GM15510 (cell line): Measurements from ENCODE around the gene CALR.

ENCODE experiments used
- POLR2A ChIP-seq: IDR thresholded peaks from 3 replicates; pipeline ENCODE4 v1.6.1; 2011; ENCODE audit warnings: borderline replicate concordance; ENCODE audit not compliant: insufficient read length; ENCODE audit errors: extremely low read depth

The CALR gene

DNA sequence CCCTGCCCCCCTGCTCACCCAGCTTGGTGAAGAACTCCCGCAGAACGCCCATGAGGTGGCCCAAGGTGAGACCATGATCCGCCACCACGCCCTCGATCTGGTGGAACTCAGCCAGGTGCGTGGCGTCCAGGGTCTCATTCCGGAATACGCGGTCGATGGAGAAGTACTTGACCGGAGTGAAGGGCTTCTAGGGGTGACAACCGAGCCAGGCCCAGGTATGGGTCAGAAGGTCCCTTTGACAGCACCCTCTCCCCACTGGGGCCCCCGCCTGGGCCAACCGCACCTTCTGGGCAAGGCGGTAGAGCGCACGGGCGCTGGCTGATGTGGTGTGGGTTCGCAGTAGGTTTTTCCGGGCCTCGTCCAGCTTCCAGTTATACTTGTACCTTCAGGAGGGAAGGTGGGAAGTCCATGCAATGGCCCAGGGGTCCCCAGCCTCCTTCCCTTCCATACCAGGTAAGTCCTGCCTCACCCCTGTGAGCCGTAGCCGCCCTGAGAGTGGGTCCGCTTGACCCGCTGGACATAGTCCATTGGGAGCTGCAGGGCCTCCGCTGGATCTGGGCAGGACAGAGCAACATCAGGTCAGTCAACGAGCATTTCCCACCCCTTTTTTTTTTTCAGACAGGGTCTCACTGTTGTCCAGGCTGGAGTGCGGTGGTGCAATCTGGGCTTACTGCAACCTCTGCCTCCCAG lies 13.6 kb upstream of the CALR start:
- TF ChIP-seq POLR2A, result no peak

DNA sequence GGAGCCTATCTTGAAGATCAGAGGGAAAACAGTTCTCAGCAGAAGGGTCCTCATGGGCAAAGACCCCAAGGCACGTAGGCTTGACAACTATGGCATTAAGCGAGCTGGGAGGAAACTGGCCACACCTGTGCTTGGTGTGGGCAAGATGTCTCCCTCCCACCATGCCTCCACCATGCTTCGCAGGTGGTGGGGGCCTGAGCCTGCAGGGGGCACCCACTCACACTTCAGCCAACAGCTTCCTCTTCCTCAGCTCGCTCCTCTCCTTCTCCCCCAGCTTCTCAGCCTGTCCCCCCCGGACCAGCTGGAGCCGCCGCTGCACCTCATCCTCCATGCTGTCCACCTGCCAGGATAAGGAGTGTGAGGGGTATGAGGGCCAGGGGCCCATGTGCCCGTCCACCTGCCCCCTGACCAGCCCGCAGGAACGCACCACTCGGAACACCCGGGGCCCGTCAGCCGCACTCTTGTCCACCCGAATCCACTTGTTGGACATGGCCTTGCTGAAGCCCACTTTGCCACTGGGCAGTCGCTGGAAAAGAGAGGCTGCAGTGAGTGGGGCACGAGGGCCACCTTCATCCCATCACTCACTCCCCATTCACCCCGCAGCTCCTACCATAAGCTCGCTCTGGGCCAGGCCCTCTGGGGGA lies 8.3 kb upstream of the CALR start:
- TF ChIP-seq POLR2A, result no peak

DNA sequence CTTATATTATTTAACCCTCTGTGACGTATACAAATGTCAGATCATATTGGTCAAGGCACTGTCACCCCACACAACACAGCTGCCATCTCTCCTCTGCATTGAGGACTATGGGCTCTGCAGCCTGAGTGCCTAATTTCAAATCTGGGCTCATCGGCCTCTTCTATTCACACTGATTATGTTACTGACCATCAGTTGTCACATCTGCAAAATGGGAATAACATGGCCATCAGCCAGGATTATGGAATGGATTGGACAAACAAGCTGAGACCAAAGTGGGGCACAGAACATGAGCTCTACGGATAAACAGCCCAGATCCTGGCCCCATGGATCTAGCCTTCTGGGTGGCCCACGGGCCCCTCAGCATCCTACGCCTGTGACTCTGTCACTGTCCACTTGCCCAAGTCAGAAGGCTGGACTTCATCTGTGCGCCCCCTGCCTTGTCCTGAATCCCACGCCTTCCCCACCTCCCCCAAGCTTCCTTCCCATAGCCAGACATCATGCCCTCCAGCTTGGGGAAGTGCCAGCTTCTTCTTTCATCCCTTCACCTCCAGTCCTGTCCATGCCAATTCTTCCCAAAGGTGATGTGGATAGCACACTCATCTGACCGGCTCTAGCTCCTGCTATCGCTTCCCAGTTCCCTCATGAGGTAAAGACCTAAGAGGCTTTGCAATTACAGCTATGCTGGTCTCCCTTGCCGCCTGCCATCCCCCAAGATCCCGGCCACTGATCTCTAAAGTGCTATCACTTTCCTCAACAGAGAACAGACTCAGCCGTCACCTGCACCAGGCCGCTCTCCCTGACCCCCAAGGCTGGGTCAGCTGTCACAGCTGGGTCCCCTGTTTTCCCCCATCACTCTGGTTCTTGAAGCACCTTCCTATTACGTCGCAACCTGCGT lies 5.8 kb upstream of the CALR start:
- no peak for TF ChIP-seq POLR2A

DNA sequence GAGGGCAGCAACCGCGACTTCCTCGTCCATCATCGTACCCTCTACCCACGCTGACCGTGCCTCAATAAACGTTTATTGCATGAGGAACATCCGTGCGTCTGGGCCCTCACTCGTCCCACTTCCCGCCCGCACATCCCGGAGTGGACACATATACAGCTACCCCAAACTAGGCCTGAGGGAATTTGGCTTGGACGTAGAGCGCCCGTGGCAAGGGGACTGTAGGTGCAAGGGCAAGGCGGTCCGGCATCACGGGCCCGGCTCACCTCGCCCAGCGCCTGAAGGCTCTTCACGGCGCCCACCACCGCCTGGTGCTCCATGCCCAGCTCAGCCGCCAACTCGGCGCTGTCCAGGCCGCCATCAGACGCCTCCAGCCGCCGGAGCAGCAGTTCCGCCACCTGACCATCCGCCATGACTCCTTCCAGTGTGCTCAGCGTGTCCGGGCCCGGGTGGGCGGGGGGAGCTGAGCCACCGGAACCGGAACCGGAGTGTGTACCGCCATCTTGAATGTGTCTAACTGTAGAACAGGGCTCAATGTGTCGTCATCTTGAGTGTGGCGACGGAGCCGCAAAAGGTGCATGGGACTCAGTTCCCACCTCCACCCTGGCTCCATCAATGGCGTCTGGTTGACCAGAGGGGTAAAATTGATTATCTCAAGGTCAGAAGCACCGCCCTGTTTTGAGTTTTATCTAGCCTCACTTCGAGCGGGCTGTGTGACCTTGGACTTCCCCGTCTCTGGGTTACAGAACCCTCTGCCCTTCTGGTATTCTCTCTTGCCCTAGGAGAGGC lies 4.9 kb upstream of the CALR start, which contains the start of gene FARSA:
Gene FARSA (minus strand): TSS at position 425 of the 786 bp plus-strand sequence. CDS start 15 bp downstream, at position 410.
- peak; percentile 96 for TF ChIP-seq POLR2A

DNA sequence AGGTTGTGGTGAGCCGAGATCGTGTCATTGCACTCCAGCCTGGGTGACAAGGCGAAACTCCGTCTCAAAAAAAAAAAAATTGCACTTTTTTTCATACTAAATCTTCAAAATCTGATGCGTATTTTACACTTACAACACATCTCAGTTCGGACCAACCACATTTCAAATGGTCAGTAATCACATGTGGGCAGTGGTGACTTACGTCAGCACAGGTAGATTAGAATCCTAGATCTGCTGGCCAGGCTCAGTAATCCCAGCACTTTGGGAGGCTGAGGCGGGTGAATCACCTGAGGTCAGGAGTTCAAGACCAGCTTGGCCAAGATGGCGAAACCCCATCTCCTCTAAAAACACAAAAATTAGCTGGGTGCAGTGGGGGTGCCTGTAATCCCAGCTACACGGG lies 3.3 kb upstream of the CALR start:
- TF ChIP-seq POLR2A, result no peak

DNA sequence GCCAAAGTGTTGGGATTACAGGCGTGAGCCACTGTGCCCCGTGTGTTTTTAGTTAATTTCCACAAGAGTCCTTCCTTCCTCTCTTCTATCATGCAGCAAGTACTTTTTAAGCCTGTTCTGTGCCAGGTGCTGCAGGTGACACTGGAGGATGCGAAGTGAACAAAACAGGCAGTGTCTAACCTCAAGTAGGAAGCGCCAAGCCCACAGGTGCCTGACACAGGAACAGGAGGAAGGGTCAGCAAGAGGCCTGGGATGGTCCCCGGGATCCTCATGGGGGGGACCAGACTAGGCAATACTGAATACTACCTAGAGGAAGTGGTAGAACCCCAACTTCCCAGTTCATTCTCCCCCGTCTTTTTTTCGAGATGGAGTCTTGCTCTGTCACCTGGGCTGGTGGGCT lies 1.8 kb upstream of the CALR start:
- TF ChIP-seq POLR2A, result no peak

DNA sequence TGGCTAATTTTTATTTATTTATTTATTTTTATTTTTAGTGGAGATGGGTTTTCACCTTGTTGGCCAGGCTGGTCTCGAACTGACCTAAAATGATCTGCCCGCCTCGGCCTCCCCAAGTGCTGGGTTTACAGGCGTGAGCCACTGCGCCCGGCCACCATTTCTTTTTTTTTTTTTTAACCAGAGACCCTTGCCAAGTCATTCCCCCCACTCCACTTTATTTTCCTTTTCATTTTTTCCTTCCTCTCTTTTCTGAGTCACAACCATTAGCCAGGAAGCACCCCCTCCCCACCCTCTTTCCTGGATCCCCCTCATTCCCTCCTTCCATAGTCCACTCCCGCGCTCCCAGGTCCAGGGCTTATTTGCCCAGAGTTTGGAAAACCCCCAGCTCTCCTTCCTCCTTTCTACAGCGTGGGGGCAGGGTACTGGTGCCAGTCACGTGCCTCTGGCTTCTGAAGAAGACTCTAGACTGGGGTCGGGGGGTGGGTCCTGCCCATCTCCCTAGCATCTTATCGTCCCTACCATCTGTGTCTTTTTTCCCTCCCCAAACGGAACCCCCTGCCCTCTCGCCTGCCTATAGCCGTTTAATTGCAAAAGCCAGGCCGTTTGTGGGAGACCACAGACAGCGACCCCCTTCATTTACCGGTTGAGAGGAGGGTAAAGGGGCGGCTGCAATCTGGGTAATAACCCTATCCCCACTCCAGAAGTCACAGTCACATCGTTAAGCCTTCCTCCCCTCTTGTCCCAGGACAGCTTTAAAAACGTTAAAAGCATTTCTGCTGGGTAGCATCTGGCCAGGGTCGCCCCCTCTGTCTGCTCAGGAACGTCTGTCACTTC lies 1.1 kb upstream of the CALR start:
- no peak for TF ChIP-seq POLR2A

DNA sequence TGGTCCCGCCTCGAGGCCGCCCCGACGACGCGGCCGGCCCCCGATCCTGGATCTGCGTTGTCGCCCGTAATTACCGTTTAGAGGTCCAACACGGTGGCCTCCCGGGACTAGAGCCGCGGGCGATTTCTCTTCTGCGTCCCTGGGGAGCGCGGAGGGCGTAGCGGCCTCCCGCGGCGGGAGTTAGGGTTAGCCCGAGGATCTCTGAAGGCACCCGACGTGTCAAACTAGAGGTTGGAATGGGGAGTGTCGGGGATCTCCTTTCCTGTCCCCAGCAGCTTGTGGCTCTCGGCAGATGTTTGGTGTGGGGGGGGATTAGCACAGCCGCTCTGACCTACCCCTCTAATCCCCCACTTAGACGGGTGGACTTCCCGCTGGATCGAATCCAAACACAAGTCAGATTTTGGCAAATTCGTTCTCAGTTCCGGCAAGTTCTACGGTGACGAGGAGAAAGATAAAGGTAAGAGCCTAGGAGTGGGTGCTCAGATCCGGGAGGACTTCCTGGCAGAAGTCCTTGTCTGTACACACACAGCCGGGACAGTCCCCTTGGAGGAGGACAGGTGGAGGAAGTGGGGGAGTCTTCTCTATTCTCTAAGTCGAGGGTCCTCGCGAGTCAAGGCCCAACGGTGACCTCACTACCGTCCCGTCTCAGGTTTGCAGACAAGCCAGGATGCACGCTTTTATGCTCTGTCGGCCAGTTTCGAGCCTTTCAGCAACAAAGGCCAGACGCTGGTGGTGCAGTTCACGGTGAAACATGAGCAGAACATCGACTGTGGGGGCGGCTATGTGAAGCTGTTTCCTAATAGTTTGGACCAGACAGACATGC lies 581 bp downstream of the CALR start:
- no peak for TF ChIP-seq POLR2A

DNA sequence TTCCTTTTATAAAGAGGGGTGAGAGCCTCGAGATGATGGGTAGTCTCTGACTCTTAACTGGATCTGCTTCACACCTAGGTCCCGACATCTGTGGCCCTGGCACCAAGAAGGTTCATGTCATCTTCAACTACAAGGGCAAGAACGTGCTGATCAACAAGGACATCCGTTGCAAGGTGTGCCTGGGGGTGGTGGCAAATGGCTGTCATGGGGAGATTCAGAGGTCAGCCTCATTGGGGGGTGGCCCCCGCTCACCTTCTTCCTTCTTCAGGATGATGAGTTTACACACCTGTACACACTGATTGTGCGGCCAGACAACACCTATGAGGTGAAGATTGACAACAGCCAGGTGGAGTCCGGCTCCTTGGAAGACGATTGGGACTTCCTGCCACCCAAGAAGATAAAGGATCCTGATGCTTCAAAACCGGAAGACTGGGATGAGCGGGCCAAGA lies 1.6 kb downstream of the CALR start:
- no peak for TF ChIP-seq POLR2A

DNA sequence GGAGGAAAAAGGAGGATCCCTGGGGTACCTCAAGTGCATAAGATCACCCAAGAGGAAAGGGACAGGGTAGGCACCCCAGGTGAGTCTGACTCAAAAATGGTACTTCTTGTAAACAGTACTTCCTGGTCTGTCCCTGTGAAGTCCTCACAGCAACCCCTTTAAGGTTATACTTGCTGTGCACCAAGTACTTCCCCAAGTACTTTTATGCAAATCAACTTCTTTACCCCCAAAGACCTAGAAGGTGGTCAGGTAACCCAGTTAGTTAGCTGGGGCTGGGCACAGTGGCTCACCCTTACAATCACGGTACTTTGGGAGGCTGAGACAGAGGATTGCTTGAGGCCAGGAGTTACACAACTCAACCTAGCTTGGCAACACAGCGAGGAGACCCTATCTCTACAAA lies 2.5 kb downstream of the CALR start:
- no peak for TF ChIP-seq POLR2A

DNA sequence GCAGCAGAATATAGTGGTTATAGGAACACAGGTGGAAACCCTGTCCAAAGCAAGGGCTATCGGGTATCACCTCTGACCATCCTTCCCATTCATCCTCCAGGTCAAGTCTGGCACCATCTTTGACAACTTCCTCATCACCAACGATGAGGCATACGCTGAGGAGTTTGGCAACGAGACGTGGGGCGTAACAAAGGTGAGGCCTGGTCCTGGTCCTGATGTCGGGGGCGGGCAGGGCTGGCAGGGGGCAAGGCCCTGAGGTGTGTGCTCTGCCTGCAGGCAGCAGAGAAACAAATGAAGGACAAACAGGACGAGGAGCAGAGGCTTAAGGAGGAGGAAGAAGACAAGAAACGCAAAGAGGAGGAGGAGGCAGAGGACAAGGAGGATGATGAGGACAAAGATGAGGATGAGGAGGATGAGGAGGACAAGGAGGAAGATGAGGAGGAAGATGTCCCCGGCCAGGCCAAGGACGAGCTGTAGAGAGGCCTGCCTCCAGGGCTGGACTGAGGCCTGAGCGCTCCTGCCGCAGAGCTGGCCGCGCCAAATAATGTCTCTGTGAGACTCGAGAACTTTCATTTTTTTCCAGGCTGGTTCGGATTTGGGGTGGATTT lies 5.1 kb downstream of the CALR start:
- no peak for TF ChIP-seq POLR2A

DNA sequence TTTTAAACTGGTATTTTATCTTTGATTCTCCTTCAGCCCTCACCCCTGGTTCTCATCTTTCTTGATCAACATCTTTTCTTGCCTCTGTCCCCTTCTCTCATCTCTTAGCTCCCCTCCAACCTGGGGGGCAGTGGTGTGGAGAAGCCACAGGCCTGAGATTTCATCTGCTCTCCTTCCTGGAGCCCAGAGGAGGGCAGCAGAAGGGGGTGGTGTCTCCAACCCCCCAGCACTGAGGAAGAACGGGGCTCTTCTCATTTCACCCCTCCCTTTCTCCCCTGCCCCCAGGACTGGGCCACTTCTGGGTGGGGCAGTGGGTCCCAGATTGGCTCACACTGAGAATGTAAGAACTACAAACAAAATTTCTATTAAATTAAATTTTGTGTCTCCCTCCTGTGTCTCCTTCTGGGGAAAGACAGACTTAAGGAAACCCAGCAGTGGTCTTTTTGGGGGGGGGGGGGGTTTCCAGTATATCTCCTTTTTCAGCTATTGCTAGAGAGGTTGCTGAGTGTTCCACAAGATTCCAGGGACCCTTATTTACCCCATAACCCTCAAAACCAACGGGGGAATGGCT lies 5.8 kb downstream of the CALR start:
- TF ChIP-seq POLR2A, result no peak
